ENCODE measurements around the gene PHAF1. TPM values are rescaled to one million over a fixed set of nuclear protein-coding genes. Genes with fewer than 3 reads are reported as not detected.

PHAF1 gene
- total and polyA plus RNA-seq, 2 of the 13 experiments (the other 11 are each of a cell fraction or from before 2014, with no cell fraction given) = 48.3 to 174 TPM

GRCh38 chr16:67150833-67151396 lies 41.2 kb downstream of the PHAF1 start, which contains the start of gene B3GNT9 (continued):
- TF ChIP-seq GLMP (CRISPR knock-in tag; IDR thresholded peaks at IDR 0.05; ENCODE audit: borderline replicate concordance) = no peak
- TF ChIP-seq DR1 (CRISPR knock-in tag; IDR thresholded peaks at IDR 0.05) = no peak
- no peak for TF ChIP-seq CENPT (CRISPR knock-in tag; IDR thresholded peaks at IDR 0.05; ENCODE audit: low read depth)
- TF ChIP-seq ZFY (CRISPR knock-in tag; IDR thresholded peaks at IDR 0.05) = peak; percentile 80
- TF ChIP-seq AHR (CRISPR knock-in tag; IDR thresholded peaks at IDR 0.05) = no peak
- 0 out of 2 replicates have a peak, but pooled peaks have one; percentile 59 for TF ChIP-seq TOPORS (CRISPR knock-in tag; IDR thresholded peaks at IDR 0.05)
- TF ChIP-seq ARNT (IDR thresholded peaks at IDR 0.05) = no peak
- TF ChIP-seq NRL (CRISPR knock-in tag; IDR thresholded peaks at IDR 0.05; ENCODE audit: borderline replicate concordance) = no peak
- no peak for TF ChIP-seq ZNF460 (CRISPR knock-in tag; IDR thresholded peaks at IDR 0.05; ENCODE audit: borderline replicate concordance)
- no peak for TF ChIP-seq ZUFSP (CRISPR knock-in tag; IDR thresholded peaks at IDR 0.05; ENCODE audit: borderline replicate concordance)
- TF ChIP-seq MAFK (conservative IDR thresholded peaks at IDR 0.05 in 1 of 2, IDR thresholded peaks at IDR 0.05 in 1 of 2; ENCODE audit: low read length in 2 of 2) = no peak
- TF ChIP-seq ZBTB38 (CRISPR knock-in tag; IDR thresholded peaks at IDR 0.05) = peak; percentile 54
- TF ChIP-seq SP5 (CRISPR knock-in tag; IDR thresholded peaks at IDR 0.05; ENCODE audit: borderline replicate concordance, low read depth) = 0 out of 2 replicates have a peak, but pooled peaks have one; percentile 36
- TF ChIP-seq ZFYVE20 (CRISPR knock-in tag; IDR thresholded peaks at IDR 0.05; ENCODE audit: borderline replicate concordance, low read depth) = 0 out of 2 replicates have a peak, but pooled peaks have one; percentile 32
- TF ChIP-seq YEATS4 (CRISPR knock-in tag; IDR thresholded peaks at IDR 0.05; ENCODE audit: borderline replicate concordance) = peak; percentile 90
- TF ChIP-seq ATF5 (CRISPR knock-in tag; IDR thresholded peaks at IDR 0.05; ENCODE audit: low read depth) = 0 out of 2 replicates have a peak, but pooled peaks have one; percentile 30
- TF ChIP-seq RNF219 (CRISPR knock-in tag; IDR thresholded peaks at IDR 0.05) = no peak
- no peak for TF ChIP-seq ZNF609 (CRISPR knock-in tag; IDR thresholded peaks at IDR 0.05; ENCODE audit: borderline replicate concordance)
- TF ChIP-seq REL (CRISPR knock-in tag; conservative IDR thresholded peaks at IDR 0.05) = no peak

All from HepG2 (cell line).